Neuronal stem cell (in vitro differentiated cells): ENCODE measurements around the gene THSD1.

ENCODE experiments used
- DNase-seq: peaks from one replicate; pipeline ENCODE4 v3.0.0-alpha.2; 2013; ENCODE audit warnings: low spot score
- H2AFZ ChIP-seq: one replicate; pipeline ENCODE4 v1.6.1; 2013; ENCODE audit warnings: mild to moderate bottlenecking, low read length, inconsistent platforms
- H2AK5ac ChIP-seq: 2 replicates; pipeline ENCODE4 v1.6.1; 2013; ENCODE audit warnings: low read depth, mild to moderate bottlenecking, inconsistent platforms, low read length, moderate library complexity, mixed read lengths
- H2BK120ac ChIP-seq: 2 replicates; pipeline ENCODE4 v1.6.1; 2013; ENCODE audit warnings: low read depth, mild to moderate bottlenecking, inconsistent platforms, low read length, moderate library complexity, mixed read lengths
- H2BK12ac ChIP-seq: one replicate; pipeline ENCODE4 v1.6.1; 2013; ENCODE audit warnings: low read length, inconsistent platforms
- H2BK15ac ChIP-seq: 2 replicates; pipeline ENCODE4 v1.6.1; 2013; ENCODE audit warnings: mild to moderate bottlenecking, low read length, inconsistent platforms, mixed read lengths
- H2BK5ac ChIP-seq: one replicate; pipeline ENCODE4 v1.6.1; 2013; ENCODE audit warnings: inconsistent platforms, mild to moderate bottlenecking, low read length, moderate library complexity
- H3K14ac ChIP-seq: one replicate; pipeline ENCODE4 v1.6.1; 2013; ENCODE audit warnings: low read length, inconsistent platforms
- H3K18ac ChIP-seq: 2 replicates; pipeline ENCODE4 v1.6.1; 2013; ENCODE audit warnings: low read length, inconsistent platforms
- H3K23ac ChIP-seq: 2 replicates; pipeline ENCODE4 v1.6.1; 2013; ENCODE audit warnings: low read depth, mild to moderate bottlenecking, mixed read lengths, low read length, inconsistent platforms; ENCODE audit not compliant: poor library complexity
- H3K27ac ChIP-seq: replicated peaks from 3 replicates; pipeline ENCODE4 v1.5.1; 2013; ENCODE audit warnings: low read length, inconsistent platforms
- H3K27me3 ChIP-seq, 3 experiments: 2 replicates each; pipeline ENCODE4 v1.6.1; 2013; ENCODE audit warnings: low read length in 3 of 3, mild to moderate bottlenecking in 2 of 3, inconsistent platforms in 1 of 3, low read depth in 1 of 3, mixed read lengths in 1 of 3, moderate library complexity in 1 of 3; ENCODE audit not compliant: control insufficient read depth in 3 of 3, insufficient read depth in 3 of 3
- H3K36me3 ChIP-seq, 2 donors: replicated peaks in 1 of 2; 2 replicates each; pipeline ENCODE4 v1.6.1; 2013; ENCODE audit warnings: low read length in 2 of 2; ENCODE audit not compliant: control insufficient read depth in 2 of 2, insufficient read depth in 2 of 2
- H3K4ac ChIP-seq: 2 replicates; pipeline ENCODE4 v1.6.1; 2013; ENCODE audit warnings: inconsistent platforms, mild to moderate bottlenecking, low read length, moderate library complexity
- H3K4me1 ChIP-seq, 2 donors: 1 replicate in 1 of 2; 2 replicates in 1 of 2; pipeline ENCODE4 v1.6.1; 2013; ENCODE audit warnings: low read length in 2 of 2, low read depth in 1 of 2; ENCODE audit not compliant: control insufficient read depth in 2 of 2, insufficient read depth in 1 of 2
- H3K4me2 ChIP-seq: one replicate; pipeline ENCODE4 v1.6.1; 2013; ENCODE audit warnings: mild to moderate bottlenecking, low read length, inconsistent platforms; ENCODE audit not compliant: insufficient read depth, poor library complexity, severe bottlenecking
- H3K4me3 ChIP-seq, 2 donors: 2 replicates each; pipeline ENCODE4 v1.5.1; 2013; ENCODE audit warnings: low read length in 2 of 2, mild to moderate bottlenecking in 2 of 2, inconsistent platforms in 1 of 2, moderate library complexity in 1 of 2
- H3K79me1 ChIP-seq: one replicate; pipeline ENCODE4 v1.6.1; 2013; ENCODE audit warnings: low read depth, mild to moderate bottlenecking, inconsistent platforms, low read length, moderate library complexity
- H3K9ac ChIP-seq: one replicate; pipeline ENCODE4 v1.6.1; 2013; ENCODE audit warnings: mild to moderate bottlenecking, low read depth, low read length, inconsistent platforms; ENCODE audit not compliant: poor library complexity
- H3K9me3 ChIP-seq, 2 donors: replicated peaks in 1 of 2; 2 replicates each; pipeline versions ENCODE3 to v1.6.1; 2013; ENCODE audit warnings: low read length in 2 of 2, mild to moderate bottlenecking in 2 of 2, inconsistent platforms in 1 of 2, low read depth in 1 of 2, mixed read lengths in 1 of 2, moderate library complexity in 1 of 2; ENCODE audit not compliant: control insufficient read depth in 2 of 2, insufficient read depth in 1 of 2
- H4K8ac ChIP-seq: one replicate; pipeline ENCODE4 v1.6.1; 2013; ENCODE audit warnings: low read depth, mild to moderate bottlenecking, inconsistent platforms, low read length, moderate library complexity
- H4K91ac ChIP-seq: one replicate; pipeline ENCODE4 v1.6.1; 2013; ENCODE audit warnings: low read length, low read depth, mild to moderate bottlenecking, inconsistent platforms; ENCODE audit not compliant: poor library complexity
- WGBS, 2 donors: extraction: QIAGEN DNeasy Blood & Tissue Kit; methylation state at CpG; one replicate each; pipeline ENCODE4 v1.1.7; 2013; ENCODE audit warnings: missing lambda C conversion rate in 2 of 2, mixed read lengths in 1 of 2; ENCODE audit not compliant: insufficient read length in 2 of 2, insufficient replicate concordance in 1 of 2; ENCODE audit errors: extremely low coverage in 2 of 2; 5-methylcytosine and 5-hydroxymethylcytosine counted together

The THSD1 gene

DNA sequence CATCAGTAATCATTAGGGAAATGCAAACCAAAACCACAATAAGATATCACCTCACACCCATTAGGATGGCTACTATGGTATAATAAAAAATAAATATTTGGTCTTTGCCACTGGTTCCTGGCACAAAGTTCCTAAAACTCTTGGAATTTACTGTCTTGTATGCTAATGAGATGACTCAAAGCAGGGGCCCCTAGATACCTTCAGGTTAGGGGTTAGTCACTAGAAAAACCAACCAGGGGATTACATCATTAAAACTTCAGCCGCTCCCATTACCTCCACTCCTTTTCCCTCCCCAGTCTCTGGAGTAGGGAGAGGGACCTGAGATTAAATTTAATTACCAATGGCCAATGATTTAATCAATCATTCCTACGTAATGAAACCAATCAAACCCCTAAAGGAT, 49.6 kb downstream of the THSD1 start:
- Histone ChIP-seq H3K18ac (no peak overlapping the region), H2BK15ac (no peak overlapping the region), H2AFZ (no peak overlapping the region), H2BK5ac (no peak overlapping the region), H4K8ac (no peak overlapping the region), H3K4me1 (no peaks in the 10 kb centered on the region), H3K4ac (no peak overlapping the region), H2BK120ac (no peak overlapping the region), H3K4me2 (no peak overlapping the region), H2BK12ac (no peak overlapping the region), H3K36me3 (no peaks in the 10 kb centered on the region), H3K9ac (no peak overlapping the region), H3K9me3 (no peaks in the 10 kb centered on the region), H3K23ac (no peak overlapping the region), H2AK5ac (no peak overlapping the region), H3K4me3 (no peak overlapping the region), H3K27ac (no peak overlapping the region), H3K14ac (no peak overlapping the region), H3K79me1 (no peaks in the 10 kb centered on the region), H4K91ac (no peak overlapping the region), H3K27me3 (peaks cover 0 to 10% (median 3%) of the 10 kb centered on the region in 3 experiments)
- no CpG with 5 or more reads among the region's 2 CpGs for WGBS, 2 donors
- no peak for DNase-seq

- no peak overlapping the region for H2AFZ ChIP-seq
Measured at GRCh38 chr13:52353193-52353592, 52.8 kb downstream of the THSD1 start.

GRCh38 chr13:52348983-52349780, 56.8 kb downstream of the THSD1 start:
- H3K9me3 ChIP-seq, result no peaks in the 10 kb centered on the region
- no peak for DNase-seq
- no peak overlapping the region for H2AFZ ChIP-seq
- H2BK12ac ChIP-seq, result no peak overlapping the region
- H3K14ac ChIP-seq, result no peak overlapping the region
- no peaks in the 10 kb centered on the region for H3K4me1 ChIP-seq
- no peak overlapping the region for H3K18ac ChIP-seq
- no peak overlapping the region for H3K9ac ChIP-seq
- H3K36me3 ChIP-seq, result no peaks in the 10 kb centered on the region
- H3K27ac ChIP-seq, result no peak overlapping the region
- no peak overlapping the region for H2BK5ac ChIP-seq
- no peak overlapping the region for H4K8ac ChIP-seq
- H2AK5ac ChIP-seq, result no peak overlapping the region
- H3K79me1 ChIP-seq, result no peaks in the 10 kb centered on the region
- no peak overlapping the region for H4K91ac ChIP-seq
- H3K27me3 ChIP-seq, result peaks cover 0 to 3% (median 2%) of the 10 kb centered on the region in 3 experiments
- no peak overlapping the region for H3K23ac ChIP-seq
- H3K4ac ChIP-seq, result no peak overlapping the region
- no peak overlapping the region for H3K4me3 ChIP-seq
- no peak overlapping the region for H3K4me2 ChIP-seq
- H2BK120ac ChIP-seq, result no peak overlapping the region
- no CpG with 5 or more reads among the region's 6 CpGs for WGBS, 2 donors
- no peak overlapping the region for H2BK15ac ChIP-seq

More at GRCh38 chr13:52353193-52353592, 52.8 kb downstream of the THSD1 start:
- Histone ChIP-seq H3K9ac (no peak overlapping the region), H3K9me3 (no peaks in the 10 kb centered on the region), H3K4me1 (no peaks in the 10 kb centered on the region), H4K91ac (no peak overlapping the region), H3K79me1 (no peaks in the 10 kb centered on the region), H2BK15ac (no peak overlapping the region), H2AK5ac (no peak overlapping the region), H3K4me2 (no peak overlapping the region), H2BK12ac (no peak overlapping the region), H3K27ac (no peak overlapping the region), H3K27me3 (peaks cover 0 to 10% (median 3%) of the 10 kb centered on the region in 3 experiments), H3K4me3 (no peak overlapping the region), H2BK5ac (no peak overlapping the region), H3K14ac (no peak overlapping the region), H3K4ac (no peak overlapping the region), H3K36me3 (no peaks in the 10 kb centered on the region), H4K8ac (no peak overlapping the region), H3K18ac (no peak overlapping the region), H3K23ac (no peak overlapping the region), H2BK120ac (no peak overlapping the region)
- DNase-seq, result no peak
- WGBS, 2 donors, result no CpG with 5 or more reads among the region's 1 CpG

GRCh38 chr13:52348071-52348470, 57.9 kb downstream of the THSD1 start:
- no peak overlapping the region for H3K18ac ChIP-seq
- no peak overlapping the region for H2BK5ac ChIP-seq
- no peak overlapping the region for H4K8ac ChIP-seq
- no peak overlapping the region for H3K4me3 ChIP-seq
- no peak overlapping the region for H2AK5ac ChIP-seq
- H3K9me3 ChIP-seq, result no peaks in the 10 kb centered on the region
- no peak overlapping the region for H2BK12ac ChIP-seq
- no peak overlapping the region for H2AFZ ChIP-seq
- no peak overlapping the region for H3K27ac ChIP-seq
- no peak for DNase-seq
- H3K14ac ChIP-seq, result no peak overlapping the region
- no CpG with 5 or more reads among the region's 5 CpGs for WGBS, 2 donors
- H3K4me2 ChIP-seq, result no peak overlapping the region
- no peaks in the 10 kb centered on the region for H3K79me1 ChIP-seq
- no peak overlapping the region for H4K91ac ChIP-seq
- no peak overlapping the region for H3K4ac ChIP-seq
- no peaks in the 10 kb centered on the region for H3K4me1 ChIP-seq
- no peaks in the 10 kb centered on the region for H3K36me3 ChIP-seq
- no peak overlapping the region for H2BK120ac ChIP-seq
- no peak overlapping the region for H2BK15ac ChIP-seq
- no peak overlapping the region for H3K9ac ChIP-seq
- H3K27me3 ChIP-seq, result peaks cover 0 to 2% (median 0%) of the 10 kb centered on the region in 3 experiments
- no peak overlapping the region for H3K23ac ChIP-seq
